HG03460 (cell line): ENCODE measurements around the gene TUBGCP4.
"Not testable (repeated sequence)": the region's sequence is repeated elsewhere in the genome, so short reads cannot be mapped to it uniquely, and the experiment has no call there.

Source experiments
- ATAC-seq: cut with Tn5 transposase; IDR thresholded peaks from one replicate; pipeline ENCODE4 v1.9.1; 2021; ENCODE audit not compliant: unreplicated experiment

TUBGCP4 gene, protein sequence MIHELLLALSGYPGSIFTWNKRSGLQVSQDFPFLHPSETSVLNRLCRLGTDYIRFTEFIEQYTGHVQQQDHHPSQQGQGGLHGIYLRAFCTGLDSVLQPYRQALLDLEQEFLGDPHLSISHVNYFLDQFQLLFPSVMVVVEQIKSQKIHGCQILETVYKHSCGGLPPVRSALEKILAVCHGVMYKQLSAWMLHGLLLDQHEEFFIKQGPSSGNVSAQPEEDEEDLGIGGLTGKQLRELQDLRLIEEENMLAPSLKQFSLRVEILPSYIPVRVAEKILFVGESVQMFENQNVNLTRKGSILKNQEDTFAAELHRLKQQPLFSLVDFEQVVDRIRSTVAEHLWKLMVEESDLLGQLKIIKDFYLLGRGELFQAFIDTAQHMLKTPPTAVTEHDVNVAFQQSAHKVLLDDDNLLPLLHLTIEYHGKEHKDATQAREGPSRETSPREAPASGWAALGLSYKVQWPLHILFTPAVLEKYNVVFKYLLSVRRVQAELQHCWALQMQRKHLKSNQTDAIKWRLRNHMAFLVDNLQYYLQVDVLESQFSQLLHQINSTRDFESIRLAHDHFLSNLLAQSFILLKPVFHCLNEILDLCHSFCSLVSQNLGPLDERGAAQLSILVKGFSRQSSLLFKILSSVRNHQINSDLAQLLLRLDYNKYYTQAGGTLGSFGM

DNA sequence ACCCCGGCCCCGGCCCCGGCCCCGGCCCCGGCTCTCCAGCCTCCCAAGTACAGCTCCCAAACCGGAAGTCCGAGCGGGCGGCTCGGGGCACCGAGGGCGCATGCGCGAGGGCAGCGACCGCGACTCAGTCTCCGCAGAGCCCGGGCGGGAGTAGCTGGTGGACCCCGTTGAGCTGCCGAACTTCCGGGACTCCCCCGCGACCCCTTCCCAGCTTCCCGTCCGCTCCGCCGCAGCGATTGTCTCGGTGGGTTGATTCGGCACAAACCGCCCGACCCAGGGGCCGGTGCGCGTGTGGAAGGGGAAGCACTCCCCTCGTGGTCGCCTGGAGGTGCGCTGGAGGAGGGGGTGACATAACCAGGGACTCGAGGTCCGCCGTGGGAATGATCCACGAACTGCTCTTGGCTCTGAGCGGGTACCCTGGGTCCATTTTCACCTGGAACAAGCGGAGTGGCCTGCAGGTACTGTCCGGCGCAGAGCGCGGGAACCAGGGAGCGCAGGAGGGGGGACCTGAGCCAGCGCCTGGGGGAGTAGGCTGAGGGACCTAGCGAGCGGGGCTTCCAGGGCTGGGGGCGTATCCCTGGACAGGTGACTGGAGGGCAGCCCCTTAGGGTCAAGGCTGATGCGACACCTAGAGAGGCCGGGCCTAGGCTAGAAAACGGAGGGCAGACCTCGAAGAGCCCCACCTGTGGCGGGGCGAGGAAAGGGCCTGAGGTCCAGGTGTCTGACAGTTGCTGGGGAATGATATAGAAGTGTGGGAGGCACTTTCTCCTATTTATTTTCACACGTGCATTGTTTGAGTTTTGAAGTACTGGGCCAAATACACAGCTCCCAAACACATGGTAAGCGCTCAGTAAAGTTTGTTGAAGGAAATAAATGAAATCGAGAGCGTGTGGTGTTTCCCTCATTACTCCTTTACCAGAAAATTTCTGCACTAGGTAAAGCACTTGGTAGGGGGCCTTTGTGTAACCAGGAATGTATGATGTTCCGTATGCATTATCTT, at the start of gene TUBGCP4, which contains the start of gene ZSCAN29:
TUBGCP4 (plus strand) TSS at position 127 of the 1,000 bp plus-strand sequence; CDS start at position 381, 254 bp downstream.
ZSCAN29 (minus strand) TSS at position 69 of the 1,000 bp plus-strand sequence. CDS start 1,130 bp downstream, outside the sequence.
- ATAC-seq, result peak; percentile 74

DNA sequence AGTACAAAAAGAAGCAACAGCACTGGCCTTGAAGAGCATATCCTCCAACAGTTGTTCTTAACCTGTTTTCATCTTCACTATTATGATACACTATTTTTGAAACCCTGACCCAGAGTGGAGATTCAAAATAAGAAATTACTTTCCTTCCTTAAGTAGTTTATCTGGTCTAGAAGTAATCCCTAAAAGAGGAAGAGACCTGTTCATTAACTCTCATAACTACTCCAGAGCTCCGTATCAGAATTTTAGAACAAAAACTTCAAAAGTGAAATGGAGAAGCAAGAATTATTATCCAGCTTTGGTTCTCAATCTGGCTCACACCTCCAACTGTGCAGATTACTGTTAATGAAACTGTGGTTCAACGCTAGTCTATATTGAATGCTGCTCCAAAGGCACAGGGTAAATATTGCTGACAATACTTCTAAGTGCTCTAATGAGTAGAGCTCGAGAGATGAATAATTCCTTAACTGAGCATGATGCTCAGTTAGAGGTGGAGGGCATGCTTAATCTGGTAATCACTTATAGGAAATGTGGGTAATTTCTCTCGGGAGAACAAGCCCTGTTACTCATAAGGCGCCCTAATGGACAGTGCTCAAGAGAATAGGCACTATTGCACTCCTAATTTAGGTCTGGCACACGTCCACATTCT, 45.7 kb upstream of the TUBGCP4 start:
- no peak for ATAC-seq

DNA sequence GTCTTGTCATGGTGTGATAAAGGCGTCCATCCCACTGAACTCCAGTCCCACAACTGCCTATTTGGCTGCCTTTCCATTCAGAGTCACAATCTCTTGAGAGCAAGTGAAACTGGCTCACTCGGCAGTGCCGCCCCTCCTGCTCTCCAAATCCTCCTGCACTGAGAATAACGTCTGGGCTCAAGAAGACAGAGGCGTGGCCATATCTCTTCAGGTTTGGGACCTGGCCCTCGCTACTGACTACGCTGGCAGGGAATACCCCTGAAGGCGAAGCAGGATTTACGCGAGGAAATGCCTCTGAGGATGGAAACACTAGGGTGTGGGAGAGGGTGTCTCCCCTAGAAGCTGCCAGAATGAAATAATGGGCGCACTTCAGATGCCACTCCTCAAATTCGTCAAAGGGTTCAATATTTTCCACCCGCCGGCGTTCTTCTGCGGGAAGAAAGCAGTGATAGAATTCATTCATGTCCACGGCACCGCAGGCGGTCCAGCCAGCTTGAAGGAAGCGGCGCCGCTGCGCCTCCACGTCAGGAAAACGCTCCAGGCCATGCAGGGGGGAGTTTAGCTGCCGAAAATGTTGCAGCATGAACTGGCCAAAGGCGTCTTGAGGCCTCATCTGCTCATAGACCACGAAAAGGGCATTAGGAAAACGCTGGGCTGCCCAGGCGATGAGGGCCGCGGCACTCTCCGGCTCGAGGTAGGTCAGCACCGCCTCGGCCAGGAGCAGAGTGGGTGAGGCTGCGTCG, 41.5 kb upstream of the TUBGCP4 start:
- ATAC-seq, result no peak

DNA sequence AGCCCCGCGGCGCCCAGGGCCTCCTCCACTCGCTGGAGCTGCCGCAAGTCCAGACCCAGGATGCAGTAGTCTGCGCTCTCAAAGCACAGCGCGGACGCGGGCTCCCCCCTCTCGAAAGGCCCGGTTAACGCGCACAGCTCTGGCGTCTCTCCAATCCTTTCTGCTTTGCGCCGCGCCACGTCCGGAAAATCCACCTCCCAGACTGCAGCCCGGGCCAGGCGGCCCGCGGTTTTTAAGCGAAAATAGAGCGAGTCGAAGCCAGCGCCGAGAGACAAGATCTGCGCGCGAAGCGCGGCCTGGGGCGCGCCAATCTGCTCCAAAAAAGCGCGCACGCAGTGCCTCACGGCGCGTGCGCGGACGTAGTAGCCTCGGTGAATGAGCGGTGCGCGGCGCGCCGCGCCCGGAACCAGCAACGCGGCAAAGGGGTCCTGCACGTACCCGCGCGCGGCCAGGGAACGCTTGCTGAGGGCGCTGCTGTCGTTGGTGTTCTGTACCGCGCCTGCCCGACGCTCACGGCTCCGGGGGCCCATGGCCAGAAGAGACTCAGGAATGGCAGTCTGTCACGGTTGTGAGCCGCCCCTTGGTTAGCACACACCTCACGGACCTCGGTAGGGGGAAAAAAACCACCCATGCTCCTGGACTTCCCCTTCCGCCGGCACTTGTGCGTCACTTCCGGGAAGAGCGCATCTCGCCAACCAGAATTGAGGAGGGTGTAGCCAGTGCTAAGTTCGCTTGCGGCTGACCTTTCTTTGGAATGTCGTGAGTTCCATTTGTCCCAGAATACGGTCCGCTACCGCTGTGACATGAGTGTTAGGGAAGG, 40.7 kb upstream of the TUBGCP4 start, which contains the start of gene LCMT2:
LCMT2 (minus strand) TSS at position 614 of the 820 bp plus-strand sequence; CDS start at position 530, 84 bp downstream.
- peak; percentile 93 for ATAC-seq

DNA sequence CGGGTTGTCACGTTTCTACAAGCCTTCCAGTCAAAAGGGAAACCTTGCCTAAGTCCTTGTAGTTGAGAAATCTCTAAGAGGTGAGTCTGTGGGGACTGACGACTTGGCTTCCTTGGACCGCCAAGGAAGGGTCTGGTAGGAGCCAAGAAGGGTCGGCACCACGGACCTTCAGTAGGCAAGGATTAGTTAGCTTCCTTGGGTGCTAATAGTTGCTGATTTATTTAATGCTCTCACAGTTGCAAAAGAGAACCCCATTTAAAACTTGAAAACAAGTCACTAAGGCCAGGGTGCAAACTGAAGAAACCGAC, 40.2 kb upstream of the TUBGCP4 start:
- ATAC-seq, result no peak

DNA sequence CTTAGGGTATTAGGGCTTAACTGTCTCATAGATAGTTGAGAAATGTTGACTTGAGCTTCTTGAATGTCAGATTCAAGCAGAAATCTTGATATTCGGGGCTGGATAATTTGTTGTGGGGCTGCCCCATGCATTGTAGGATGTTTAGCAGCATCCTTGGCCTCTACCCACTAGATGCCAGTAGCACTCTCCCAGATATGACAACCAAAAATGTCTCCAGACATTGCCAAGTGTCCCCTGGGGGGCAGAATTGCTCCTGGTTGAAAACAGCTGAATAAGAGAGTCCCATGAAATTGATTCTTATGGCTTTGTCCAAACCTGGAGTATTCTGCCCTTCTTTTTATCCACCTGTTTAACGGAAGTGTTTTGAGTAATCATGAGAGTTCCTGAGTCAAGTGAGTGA, 24.6 kb upstream of the TUBGCP4 start:
- ATAC-seq, result no peak

DNA sequence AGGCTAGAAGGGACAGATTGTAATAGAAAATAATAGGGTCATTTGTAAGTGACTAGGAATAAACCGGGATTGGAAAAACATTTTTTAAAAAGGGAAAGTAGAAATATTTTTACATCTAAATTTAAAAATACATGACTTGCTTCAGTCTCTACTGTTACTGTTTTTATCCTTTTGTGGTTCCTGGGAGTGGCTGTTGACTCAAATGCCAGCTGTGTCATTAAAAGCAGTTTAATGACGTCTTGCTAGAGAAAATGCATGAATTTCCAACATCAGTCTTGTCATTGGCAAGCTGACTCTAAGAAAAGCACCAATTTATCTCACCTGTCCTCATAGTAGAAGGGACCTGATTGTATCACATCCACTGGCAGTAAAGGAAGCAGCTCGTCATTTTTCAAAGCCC, 23.8 kb upstream of the TUBGCP4 start:
- ATAC-seq, result no peak

DNA sequence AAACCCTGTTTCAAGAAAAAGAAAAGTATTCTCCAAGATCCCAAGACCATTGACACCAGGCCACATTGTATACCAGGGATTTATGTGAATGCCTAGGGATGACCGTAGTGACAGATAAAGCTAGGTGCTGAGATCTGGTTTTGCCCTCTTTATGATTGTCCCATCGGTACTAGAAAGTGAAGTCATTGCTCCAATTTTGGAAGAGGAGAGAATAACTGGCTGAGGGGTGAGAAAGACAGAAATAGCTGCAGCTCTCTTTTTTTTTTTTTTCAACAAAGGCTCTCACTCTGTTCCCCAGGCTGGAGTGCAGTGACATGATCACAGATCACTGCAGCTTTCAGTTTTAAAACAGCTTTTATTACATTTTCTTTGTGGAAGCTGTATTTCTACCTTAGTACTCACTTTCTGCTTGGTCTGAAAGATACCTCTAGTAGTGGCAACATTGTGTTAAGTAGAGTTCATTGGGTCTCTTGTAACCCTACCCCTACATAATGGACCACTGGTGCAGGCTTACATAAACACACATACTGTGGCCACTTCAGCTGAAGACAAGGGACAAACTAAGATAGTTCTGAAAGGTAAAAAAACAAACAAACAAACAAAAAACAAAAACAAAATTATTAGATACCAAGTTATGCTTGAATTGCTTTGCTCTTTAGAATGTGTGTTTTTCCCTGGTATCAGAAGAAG, 18.1 kb upstream of the TUBGCP4 start:
- ATAC-seq, result no peak

DNA sequence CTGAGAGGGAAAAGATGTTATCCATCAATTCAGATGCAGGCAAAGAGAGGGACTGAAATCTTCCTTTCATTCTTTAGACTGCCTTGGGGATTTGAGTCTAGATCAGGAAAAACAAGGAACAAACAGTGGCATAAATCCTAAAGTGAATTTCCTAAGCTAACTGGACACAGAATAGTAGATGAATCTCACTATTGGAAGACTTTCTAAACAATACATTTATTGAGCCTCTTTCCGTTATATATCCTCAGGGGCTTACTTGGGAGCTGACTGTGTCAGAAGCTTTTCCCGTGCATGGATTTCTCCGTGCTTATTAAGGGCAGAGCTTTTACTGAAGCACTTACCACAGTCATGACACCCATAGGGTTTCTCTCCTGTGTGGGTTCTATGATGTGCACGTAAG, 10.1 kb upstream of the TUBGCP4 start:
- ATAC-seq, result no peak

DNA sequence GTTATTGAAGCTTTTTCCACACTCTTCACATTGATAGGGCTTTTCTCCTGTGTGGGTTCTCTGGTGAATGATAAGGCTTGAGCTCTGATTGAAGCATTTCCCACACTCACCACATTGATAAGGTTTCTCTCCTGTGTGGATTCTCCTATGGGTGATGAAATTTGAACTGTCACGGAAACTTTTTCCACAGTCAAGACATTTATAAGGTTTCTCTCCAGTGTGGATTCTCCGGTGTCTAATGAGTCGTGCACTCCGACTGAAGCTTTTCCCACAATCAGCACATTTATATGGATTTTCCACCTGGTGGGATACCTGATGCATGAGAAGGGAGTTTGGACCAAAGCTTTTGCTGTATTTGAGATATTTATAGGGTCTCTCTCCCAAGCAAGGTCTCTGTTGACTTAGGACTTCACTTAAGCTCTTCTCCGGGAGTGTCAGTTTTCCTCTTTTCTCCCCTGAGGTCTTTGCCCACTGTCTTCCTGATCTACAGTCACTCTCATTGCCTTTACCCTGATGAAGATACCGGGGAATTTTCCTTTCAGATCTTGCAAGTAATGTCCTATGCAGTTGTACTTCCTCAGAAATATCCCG, 9.5 kb upstream of the TUBGCP4 start:
- no peak for ATAC-seq

DNA sequence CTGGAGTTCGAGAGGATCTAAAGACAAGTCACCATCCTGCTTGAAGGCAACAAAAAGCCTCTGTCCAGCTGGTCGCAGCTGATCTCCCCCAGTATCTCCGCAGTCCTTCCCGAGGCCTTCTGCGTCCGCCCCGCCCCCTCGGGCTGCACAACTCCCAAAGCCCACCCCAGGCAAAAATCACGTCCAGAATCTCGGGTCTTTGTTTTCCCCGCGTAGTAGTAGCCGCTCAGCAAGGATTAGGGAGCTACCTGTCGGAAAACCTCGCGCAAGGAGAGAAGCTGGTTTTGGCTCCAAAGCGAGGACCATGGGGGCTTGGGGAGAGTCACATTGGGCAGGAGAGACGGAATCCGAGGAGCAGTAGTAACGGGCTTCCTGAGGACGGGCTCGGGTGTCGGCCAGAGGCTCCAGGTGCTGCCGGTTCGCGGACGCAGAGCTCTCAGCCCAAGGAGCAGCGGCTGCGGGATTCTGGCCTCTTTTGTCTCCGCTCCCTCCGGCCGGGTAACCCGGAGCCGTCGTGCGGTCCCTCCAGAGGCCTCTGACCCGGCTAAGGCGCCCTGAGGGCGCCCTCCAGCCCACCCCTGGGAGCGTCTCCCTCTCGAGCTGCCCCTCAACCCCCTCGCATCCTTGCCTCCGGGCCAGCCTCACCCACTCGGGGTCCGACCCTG, 459 bp upstream of the TUBGCP4 start:
- ATAC-seq, result peak; percentile 37

DNA sequence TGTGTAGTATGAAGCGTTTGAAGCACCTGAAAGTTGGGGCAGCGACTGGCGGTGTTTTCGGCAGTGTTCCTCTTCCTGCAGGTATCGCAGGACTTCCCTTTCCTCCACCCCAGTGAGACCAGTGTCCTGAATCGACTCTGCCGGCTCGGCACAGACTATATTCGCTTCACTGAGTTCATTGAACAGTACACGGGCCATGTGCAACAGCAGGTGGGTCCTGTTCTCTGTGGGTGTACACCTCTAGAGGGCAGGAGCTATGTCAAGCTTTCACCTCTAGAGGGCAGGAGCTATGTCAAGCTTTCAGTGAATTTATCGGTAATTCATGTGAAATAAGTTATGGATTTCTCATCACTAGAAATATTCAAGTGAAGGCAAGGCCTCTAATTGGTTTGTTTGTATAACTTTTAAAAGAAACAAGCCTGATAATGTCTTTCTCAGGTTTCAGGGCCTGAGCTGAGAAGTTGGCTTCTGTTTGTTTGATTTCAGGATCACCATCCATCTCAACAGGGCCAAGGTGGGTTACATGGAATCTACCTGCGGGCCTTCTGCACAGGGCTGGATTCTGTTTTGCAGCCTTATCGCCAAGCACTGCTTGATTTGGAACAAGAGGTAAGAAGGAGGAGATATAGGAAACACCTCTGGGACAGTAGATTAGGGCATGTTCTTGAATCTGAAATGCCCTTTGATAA, 5.3 kb downstream of the TUBGCP4 start:
- ATAC-seq, result no peak

DNA sequence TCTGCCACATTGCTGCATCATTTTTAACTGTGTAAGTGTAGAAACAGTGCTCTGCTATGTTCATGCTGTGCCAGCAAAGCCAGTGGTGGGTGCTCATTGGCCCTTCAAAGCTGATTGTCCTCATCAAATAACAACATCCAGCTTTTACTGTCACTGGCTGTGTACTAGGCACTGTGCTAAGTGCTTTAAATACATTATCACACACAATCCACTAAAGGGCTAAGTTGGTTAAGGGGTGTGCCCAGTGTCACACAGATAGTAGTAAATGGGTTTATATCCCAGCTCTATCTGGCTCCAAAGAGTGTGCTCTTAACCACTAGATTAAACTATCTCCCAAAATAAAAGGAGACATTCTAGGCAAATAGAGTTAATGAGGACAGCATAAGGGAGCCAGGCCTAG, 7.7 kb downstream of the TUBGCP4 start:
- ATAC-seq, result no peak

DNA sequence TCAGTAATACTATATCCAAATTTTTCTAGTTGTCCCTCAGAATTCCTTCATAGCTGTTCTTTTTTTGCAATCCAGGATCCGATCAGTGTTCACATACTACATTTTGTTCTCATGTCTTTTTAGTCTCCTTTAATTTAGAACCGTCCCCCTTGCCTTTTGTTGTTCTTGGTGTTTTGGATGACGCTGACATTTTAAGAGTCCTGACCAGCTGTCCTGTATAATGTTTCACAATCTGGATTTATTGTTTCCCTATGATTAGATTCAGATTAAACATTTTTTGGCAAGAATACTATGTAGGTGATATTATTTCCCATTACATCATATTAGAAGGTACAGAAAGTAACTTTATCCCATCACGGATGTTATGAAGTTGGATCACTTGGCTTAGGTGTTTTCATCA, 11.4 kb downstream of the TUBGCP4 start:
- no peak for ATAC-seq

DNA sequence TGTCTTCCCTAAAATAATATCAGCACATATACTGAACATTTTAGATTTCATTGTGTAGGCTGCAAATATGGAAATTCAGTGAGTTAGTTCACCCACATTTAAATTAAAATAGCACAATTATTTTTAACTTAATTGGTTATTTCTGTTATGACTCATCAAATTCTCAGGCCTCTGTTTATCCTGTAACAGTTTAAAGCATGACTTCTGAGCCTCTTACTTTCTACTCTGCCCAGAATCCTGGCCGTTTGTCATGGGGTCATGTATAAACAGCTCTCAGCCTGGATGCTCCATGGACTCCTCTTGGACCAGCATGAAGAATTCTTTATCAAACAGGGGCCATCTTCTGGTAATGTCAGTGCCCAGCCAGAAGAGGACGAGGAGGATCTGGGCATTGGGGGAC, 12.2 kb downstream of the TUBGCP4 start:
- no peak for ATAC-seq

DNA sequence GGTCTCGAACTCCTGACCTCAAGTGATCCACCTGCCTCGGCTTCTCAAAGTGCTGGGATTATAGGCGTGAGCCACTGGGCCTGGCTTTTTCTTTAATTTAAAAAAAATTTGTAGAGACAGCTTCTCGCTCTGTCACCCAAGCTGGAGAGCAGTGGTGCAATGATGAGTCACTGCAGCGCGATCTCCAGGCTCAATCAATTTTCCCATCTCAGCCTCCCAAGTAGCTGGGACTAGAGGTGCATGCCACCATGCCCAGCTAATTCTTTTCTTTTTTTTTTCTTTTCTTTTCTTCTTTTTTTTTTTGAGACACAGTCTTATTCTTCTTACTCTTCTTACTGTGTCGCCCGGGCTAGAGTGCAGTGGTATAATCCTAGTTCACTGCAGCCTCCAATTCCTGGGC, 19.8 kb downstream of the TUBGCP4 start:
- no peak for ATAC-seq

DNA sequence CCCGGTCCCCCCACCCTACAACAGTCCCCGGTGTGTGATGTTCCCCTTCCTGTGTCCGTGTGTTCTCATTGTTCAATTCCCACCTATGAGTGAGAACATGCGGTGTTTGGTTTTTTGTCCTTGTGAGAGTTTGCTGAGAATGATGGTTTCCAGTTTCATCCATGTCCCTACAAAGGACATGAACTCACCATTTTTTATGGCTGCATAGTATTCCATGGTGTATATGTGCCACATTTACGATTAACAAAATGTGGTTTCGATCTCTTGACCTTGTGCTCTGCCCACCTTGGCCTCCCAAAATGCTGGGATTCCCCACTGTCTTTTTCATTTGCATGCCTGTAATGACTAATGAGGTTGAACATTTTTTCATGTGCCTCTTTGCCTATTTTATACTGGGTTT, 22.7 kb downstream of the TUBGCP4 start:
- not testable (repeated sequence) for ATAC-seq
